UCSD-AML1 (cell line): ENCODE data around the gene COL10A1.

Experiments
- DNase-seq: peaks from one replicate; lab custom pipeline; 2025; ENCODE audit not compliant: unreplicated experiment; lab: John Stamatoyannopoulos, UW

Gene COL10A1

GRCh38 chr6:116126032-116126431 is at the start of gene COL10A1:
Gene COL10A1 (minus strand): TSS chr6:116126132. CDS start chr6:116125492, 640 bp downstream.
- no peak for DNase-seq

GRCh38 chr6:116175344-116175743 is 49.4 kb upstream of the COL10A1 start:
- no peak for DNase-seq

GRCh38 chr6:116173928-116174327 is 48.0 kb upstream of the COL10A1 start:
- DNase-seq = no peak

GRCh38 chr6:116170358-116171057 is 44.6 kb upstream of the COL10A1 start:
- DNase-seq = no peak

- no peak for DNase-seq
These were observed 43.9 kb upstream of the COL10A1 start for GRCh38 chr6:116169880-116170279.

- no peak for DNase-seq
These were observed 42.2 kb upstream of the COL10A1 start for GRCh38 chr6:116168148-116168547.

GRCh38 chr6:116166369-116166768 is 40.4 kb upstream of the COL10A1 start:
- no peak for DNase-seq

- DNase-seq = no peak
These were observed 39.7 kb upstream of the COL10A1 start for GRCh38 chr6:116165596-116165995.

- DNase-seq = no peak
These were observed 34.0 kb upstream of the COL10A1 start for GRCh38 chr6:116159782-116160524.

- no peak for DNase-seq
These were observed 32.7 kb upstream of the COL10A1 start for GRCh38 chr6:116158641-116159040.

GRCh38 chr6:116157391-116157790 is 31.5 kb upstream of the COL10A1 start:
- no peak for DNase-seq

GRCh38 chr6:116156405-116157326 is 30.7 kb upstream of the COL10A1 start:
- DNase-seq = peak; percentile 8

GRCh38 chr6:116154887-116155286 is 29.0 kb upstream of the COL10A1 start:
- DNase-seq = no peak

GRCh38 chr6:116152620-116153019 is 26.7 kb upstream of the COL10A1 start:
- no peak for DNase-seq

- DNase-seq = no peak
These were observed 20.1 kb upstream of the COL10A1 start for GRCh38 chr6:116145803-116146675.

- DNase-seq = no peak
These were observed 18.7 kb upstream of the COL10A1 start for GRCh38 chr6:116144605-116145004.

- DNase-seq = no peak
These were observed 14.0 kb upstream of the COL10A1 start for GRCh38 chr6:116139917-116140316.

- no peak for DNase-seq
These were observed 11.0 kb upstream of the COL10A1 start for GRCh38 chr6:116136933-116137340.

GRCh38 chr6:116136373-116136772 is 10.4 kb upstream of the COL10A1 start:
- no peak for DNase-seq

GRCh38 chr6:116133453-116133852 is 7.5 kb upstream of the COL10A1 start:
- no peak for DNase-seq
